HEK293 (cell line): ENCODE measurements around the gene TIGD1.

ENCODE experiments used
- CTCF ChIP-seq: fragments of 450-650 bp; formaldehyde crosslinking; IDR thresholded peaks from 2 replicates; pipeline ENCODE4 v1.5.1; 2016; ENCODE audit warnings: missing biosample characterization, missing genetic modification characterization
- KLF10 ChIP-seq: fragments of 450-650 bp; IDR thresholded peaks from 2 replicates; pipeline ENCODE4 v1.5.1; 2018; ENCODE audit warnings: missing biosample characterization, mild to moderate bottlenecking, missing genetic modification characterization
- YY1 ChIP-seq: fragments of 450-650 bp; formaldehyde crosslinking; IDR thresholded peaks from 2 replicates; pipeline ENCODE4 v1.5.1; 2018; ENCODE audit warnings: missing biosample characterization, missing genetic modification characterization
- ZBTB7A ChIP-seq: fragments of 450-650 bp; formaldehyde crosslinking; IDR thresholded peaks from 2 replicates; pipeline ENCODE4 v1.5.1; 2016; ENCODE audit warnings: low read depth, missing biosample characterization, missing genetic modification characterization
- ZNF114 ChIP-seq: fragments of 450-650 bp; formaldehyde crosslinking; IDR thresholded peaks from 2 replicates; pipeline ENCODE4 v1.5.0; 2017; ENCODE audit warnings: missing biosample characterization, missing genetic modification characterization

- TF ChIP-seq CTCF (tag by site-specific recombination) (no peak), YY1 (tag by site-specific recombination) (no peak), KLF10 (tag by site-specific recombination) (no peak), ZNF114 (no peak), ZBTB7A (tag by site-specific recombination) (no peak)
Measured at GRCh38 chr2:232597362-232598079, 47.2 kb upstream of the TIGD1 start.
